ENCODE measurements around the gene CRKL.
A peak's percentile ranks its signal among the peaks of the same experiment; 100 is the strongest.
"Not testable (repeated sequence)": the region's sequence is repeated elsewhere in the genome, so short reads cannot be mapped to it uniquely, and the experiment has no call there.

The CRKL gene

DNA sequence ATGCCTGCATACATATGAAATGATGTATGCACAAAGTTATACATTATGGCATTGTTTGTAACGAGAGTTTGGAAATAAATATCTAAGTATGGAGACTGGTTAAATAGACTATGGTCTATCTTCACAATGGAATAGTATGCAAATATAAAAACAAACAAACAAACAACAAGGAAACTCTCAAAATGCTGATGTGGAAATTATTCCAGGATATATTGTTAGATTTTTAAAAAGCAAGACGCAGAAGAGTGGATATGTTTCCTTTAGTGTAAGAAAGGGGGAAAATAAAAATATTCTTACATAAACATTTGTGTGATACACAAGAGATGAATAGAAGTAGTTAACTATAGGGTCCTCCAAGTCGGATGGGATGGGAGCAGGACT is 10.8 kb upstream of the CRKL start:
- no peak for DNase-seq (ENCODE audit: low read depth)
- H3K4me3 ChIP-seq (ENCODE audit: low read depth, low read length), result no peak overlapping the region
- TF ChIP-seq, protein P1, sequence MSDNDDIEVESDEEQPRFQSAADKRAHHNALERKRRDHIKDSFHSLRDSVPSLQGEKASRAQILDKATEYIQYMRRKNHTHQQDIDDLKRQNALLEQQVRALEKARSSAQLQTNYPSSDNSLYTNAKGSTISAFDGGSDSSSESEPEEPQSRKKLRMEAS (IDR thresholded peaks at IDR 0.05; ENCODE audit: low read depth, low read length), result no peak
- no peak for TF ChIP-seq CTCF (IDR thresholded peaks at IDR 0.05; ENCODE audit: low read depth, low read length)
- no peak for TF ChIP-seq MYC (IDR thresholded peaks at IDR 0.05; ENCODE audit: low read depth, low read length)
- no peak for TF ChIP-seq POLR2A (IDR thresholded peaks at IDR 0.05; ENCODE audit: extremely low read depth, insufficient read length)

GRCh38 chr22:20908717-20909116 is 8.5 kb upstream of the CRKL start:
- DNase-seq (ENCODE audit: low read depth); H3K4me3 ChIP-seq (ENCODE audit: low read depth, low read length): not testable (repeated sequence)

DNA sequence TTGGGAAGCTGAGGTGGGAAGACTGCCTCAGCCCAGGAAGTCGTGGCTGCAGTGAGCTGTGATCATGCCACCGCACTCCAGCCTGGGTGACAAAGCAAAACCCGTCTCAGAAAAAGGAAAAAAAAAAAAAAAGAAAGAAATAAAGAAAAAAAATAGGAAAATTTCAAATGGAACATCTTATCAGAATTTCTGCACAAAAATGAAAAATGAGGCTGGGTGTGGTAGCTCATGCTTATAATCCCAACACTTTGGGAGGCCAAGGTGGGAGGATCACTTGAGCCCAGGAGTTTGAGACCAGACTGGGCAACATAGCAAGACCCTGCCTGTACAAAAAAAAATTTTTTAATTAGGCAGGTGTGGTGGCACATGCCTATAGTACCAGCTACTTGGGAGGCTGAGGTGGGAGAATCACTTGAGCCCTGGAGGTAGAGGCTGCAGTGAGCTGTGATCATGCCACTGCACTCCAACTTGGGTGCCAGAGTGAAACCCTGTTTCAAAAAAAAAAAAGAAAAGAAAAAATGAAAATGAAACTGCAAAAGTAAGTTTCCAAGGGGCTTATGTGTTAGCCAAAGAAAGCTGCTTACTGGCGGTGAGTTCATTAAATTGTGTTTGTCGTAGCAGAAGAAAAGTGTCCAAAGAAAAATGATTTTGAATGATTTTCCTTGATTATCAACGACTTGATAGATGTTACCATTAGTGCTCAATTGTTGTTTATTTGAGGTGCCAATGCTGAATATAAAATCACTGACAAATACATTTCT is 7.5 kb upstream of the CRKL start:
- no peak for DNase-seq (ENCODE audit: low read depth)
- TF ChIP-seq CTCF (IDR thresholded peaks at IDR 0.05; ENCODE audit: low read depth, low read length), result no peak
- TF ChIP-seq POLR2A (IDR thresholded peaks at IDR 0.05; ENCODE audit: extremely low read depth, insufficient read length), result no peak
- no peak for TF ChIP-seq MYC (IDR thresholded peaks at IDR 0.05; ENCODE audit: low read depth, low read length)
- TF ChIP-seq, protein P1 (IDR thresholded peaks at IDR 0.05; ENCODE audit: low read depth, low read length), result no peak

DNA sequence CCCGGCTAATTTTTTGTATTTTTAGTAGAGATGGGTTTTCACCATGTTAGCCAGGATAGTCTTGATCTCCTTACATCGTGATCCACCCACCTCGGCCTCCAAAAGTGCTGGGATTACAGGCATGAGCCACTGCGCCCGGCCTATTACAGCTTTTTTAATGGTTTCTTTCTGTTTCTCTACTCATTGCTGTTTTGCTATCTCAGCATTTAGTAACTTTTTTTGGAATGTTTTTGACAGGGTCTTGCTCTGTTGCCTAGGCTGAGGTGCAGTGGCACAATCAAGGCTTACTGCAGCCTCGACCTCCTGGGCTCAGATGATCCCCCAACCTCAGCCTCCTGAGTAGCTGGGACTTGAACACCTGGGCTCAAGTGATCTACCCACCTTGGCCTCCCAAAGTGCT is 4.7 kb upstream of the CRKL start:
- DNase-seq (ENCODE audit: low read depth), result no peak
- no peak overlapping the region for H3K4me3 ChIP-seq (ENCODE audit: low read depth, low read length)
- TF ChIP-seq POLR2A (IDR thresholded peaks at IDR 0.05; ENCODE audit: extremely low read depth, insufficient read length), result no peak
- no peak for TF ChIP-seq CTCF (IDR thresholded peaks at IDR 0.05; ENCODE audit: low read depth, low read length)
- TF ChIP-seq MYC (IDR thresholded peaks at IDR 0.05; ENCODE audit: low read depth, low read length), result no peak
- TF ChIP-seq, protein P1 (IDR thresholded peaks at IDR 0.05; ENCODE audit: low read depth, low read length), result no peak

More for the DNA sequence above, 7.5 kb upstream of the CRKL start:
- H3K4me3 ChIP-seq (ENCODE audit: low read depth, low read length), result no peak overlapping the region

DNA sequence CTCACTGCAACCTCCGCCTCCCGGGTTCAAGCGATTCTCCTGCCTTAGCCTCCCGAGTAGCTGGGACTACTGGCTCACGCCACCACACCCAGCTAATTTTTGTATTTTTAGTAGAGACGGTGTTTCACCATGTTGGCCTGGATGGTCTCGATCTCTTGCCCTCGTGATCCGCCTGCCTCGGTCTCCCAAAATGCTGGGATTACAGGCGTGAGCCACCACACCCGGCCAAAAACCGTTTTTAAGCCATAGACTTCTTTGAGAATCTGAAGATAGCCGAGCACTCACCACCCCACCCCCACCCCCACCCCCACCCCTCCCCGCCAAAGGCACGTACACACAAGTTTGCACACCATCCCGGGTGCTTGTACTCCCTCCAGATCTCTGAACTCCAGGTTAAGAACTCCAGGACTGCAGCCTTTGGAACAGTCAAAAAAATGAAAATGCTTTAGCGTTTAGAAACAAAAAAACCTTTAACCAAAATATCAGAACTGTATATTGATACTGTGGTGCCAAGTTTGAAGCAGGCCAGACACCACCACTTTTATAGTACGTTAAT is 1.5 kb downstream of the CRKL start:
- peak; percentile 19 for DNase-seq (ENCODE audit: low read depth)
- peak overlapping the region; percentile 93 for H3K4me3 ChIP-seq (ENCODE audit: low read depth, low read length)

More for the DNA sequence above, 1.5 kb downstream of the CRKL start:
- TF ChIP-seq, protein P1 (IDR thresholded peaks at IDR 0.05; ENCODE audit: low read depth, low read length), result no peak
- TF ChIP-seq MYC (IDR thresholded peaks at IDR 0.05; ENCODE audit: low read depth, low read length) (no peak), POLR2A (IDR thresholded peaks at IDR 0.05; ENCODE audit: extremely low read depth, insufficient read length) (no peak), CTCF (IDR thresholded peaks at IDR 0.05; ENCODE audit: low read depth, low read length) (no peak)

All from NB4 (cell line).